T follicular helper cell (primary cell): ENCODE results near the gene SWSAP1.
A peak's percentile ranks its signal among the peaks of the same experiment; 100 is the strongest.

ENCODE experiments used
- DNase-seq: peaks from one replicate; pipeline ENCODE4 v3.0.0-alpha.2; 2020; ENCODE audit warnings: low read depth

SWSAP1 gene

DNA sequence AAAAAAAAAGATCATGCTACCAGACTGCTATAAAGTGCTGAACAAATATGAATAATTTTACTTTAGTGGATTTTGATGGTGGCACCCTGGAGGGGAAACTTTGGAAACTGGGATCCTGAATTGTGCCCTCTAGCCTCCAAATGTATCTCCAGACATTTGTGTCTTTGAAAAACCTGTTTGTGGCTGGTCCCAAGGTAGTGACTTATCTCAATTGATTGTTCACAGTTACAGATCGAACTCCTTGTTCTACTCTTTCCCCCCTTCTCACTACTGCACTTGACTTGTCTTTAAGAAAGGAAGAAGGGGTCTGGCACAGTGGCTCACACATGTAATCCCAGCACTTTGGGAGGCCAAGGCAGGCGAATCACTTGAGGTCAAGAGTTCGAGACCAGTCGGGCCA is 34.1 kb downstream of the SWSAP1 start:
- no peak for DNase-seq

DNA sequence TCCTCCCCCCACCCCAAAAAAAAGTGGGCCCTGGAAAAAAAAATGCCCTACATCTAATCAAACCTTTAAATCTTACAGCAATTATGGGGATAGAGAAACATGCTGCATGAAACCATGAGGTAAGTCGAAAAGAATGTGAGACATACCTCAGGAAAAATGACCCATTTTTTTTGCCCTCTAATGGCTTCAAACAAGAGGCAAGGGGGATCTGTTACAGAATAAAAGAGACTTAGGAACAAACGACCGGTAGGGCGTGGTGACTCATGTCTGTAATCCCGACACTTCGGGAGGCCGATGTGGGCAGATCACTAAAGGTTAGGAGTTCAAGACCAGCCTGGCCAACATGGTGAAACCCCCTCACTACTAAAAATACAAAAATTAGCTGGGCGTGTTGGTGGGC is 36.2 kb downstream of the SWSAP1 start:
- no peak for DNase-seq

DNA sequence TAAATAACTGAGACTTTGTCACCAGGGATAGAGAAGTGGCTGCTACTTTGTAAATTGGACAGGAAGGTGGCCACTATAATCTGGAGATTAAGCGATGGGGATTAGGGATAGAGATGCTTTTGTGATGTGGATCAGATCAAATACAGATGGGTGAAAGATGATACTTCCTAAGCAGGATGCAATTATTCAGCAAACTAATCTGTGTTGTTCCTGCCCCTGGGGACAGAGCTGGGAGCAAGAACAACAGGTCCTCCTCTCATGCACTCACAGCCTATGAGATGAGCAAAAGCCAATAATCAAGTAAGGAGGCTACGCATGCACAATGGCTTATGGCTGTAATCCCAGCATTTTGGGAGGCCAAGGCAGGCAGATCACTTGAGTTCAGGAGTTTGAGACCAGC is 40.1 kb downstream of the SWSAP1 start:
- DNase-seq = no peak

DNA sequence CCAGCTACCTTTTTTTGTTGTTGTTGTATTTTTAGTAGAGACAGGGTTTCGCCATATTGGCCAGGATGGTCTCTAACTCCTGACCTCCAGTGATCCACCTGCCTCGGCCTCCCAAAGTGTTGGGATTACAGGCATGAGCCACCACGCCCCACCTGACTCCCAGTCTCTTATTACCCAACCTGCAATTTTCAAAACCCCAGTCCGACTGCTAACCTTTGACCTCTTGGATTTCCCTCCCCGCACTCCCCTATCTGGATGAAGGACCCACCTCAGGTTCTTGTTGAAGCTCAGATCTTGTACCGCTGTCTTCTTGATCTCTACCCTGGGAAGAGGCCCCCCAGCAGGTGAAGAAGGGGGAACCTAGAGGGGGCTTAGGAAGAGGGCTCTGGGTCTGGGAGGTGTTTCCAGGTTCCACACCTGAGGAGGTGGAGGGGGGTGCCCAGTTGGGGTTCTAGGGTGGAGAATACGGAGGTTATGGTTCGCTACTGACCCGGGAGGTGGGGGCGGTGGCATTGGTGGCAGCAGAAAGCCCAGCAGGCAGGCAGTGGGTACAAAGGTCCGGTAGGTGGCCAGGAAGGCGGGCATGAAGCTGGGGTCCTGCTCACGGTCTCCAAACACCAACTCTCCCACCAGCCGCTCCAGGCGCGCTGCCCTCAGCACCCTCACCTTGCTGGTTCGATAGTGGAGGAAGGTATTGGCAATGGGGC is 42.0 kb downstream of the SWSAP1 start:
- DNase-seq = no peak

DNA sequence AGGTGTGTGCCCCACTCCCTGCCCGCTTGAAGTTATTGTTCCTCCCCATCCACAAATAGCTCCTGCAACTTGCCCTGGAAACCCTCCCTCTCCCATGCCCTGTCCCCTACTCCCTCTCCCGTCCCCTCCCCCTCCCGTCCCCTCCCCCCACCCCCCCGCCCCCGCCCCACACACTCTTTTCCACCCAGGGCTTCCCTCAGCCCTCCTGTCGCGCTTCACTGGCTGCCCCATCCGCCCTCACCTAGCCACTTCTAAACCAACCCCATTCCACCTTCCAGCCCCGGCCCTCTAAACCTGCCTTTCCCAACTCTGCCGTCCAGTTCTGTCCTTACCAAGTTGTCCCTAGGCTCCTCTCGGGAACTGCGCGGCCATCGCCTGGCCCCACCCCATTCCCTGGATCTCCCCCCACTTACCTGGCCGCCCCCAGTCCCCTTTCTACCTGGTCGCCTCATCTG is 43.7 kb downstream of the SWSAP1 start:
- DNase-seq = no peak

DNA sequence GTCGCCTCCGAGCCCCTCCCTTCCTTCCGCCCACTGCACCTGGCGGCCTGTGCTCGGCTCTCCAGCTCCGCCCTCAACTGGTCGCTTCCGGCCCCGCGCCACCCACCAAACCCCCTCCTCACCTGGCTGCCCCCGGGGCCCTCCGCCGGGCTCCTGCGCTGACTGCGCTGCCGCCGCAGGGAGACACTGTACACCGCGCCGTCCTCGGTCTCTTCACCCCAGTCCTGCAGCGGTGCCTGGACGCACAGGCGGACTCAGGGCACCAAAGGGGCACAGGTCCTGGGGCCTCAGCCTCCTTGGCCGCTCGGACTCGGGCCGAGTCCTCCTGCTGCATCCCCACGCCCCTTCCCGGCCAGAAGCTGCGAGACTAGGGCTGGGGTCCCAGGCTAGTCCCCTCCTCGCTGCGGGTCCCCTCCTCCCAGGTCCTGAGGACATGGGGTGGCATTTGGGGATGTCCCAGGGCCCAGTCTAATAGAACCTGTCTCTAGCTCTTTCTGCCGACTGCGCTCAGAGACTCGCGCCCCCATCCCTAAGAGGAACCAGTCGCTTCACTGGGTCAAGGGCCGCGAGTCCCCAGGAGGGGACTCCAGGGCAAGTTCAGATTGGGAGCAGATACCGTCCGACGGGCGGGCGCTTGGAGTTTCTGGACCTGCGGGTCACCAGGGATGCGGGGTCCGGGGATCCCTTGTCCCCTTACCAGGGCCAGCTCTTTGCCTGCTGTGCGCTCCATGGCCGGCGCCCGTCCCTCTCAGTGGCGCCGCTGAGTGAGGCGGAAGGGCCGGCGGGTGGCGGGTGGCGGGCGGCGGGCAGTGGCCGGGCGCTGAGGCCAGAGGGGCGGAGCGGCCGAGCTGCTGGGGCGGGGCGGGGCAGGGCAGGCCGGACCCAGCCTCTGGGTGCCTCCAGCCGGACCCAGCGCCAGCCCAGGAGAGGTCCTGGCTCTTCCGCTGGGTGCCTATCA is 44.4 kb downstream of the SWSAP1 start, which contains the start of gene RGL3:
Gene RGL3 (minus strand): TSS at position 766 of the 958 bp plus-strand sequence. CDS start 36 bp downstream, at position 730.
- DNase-seq = no peak

DNA sequence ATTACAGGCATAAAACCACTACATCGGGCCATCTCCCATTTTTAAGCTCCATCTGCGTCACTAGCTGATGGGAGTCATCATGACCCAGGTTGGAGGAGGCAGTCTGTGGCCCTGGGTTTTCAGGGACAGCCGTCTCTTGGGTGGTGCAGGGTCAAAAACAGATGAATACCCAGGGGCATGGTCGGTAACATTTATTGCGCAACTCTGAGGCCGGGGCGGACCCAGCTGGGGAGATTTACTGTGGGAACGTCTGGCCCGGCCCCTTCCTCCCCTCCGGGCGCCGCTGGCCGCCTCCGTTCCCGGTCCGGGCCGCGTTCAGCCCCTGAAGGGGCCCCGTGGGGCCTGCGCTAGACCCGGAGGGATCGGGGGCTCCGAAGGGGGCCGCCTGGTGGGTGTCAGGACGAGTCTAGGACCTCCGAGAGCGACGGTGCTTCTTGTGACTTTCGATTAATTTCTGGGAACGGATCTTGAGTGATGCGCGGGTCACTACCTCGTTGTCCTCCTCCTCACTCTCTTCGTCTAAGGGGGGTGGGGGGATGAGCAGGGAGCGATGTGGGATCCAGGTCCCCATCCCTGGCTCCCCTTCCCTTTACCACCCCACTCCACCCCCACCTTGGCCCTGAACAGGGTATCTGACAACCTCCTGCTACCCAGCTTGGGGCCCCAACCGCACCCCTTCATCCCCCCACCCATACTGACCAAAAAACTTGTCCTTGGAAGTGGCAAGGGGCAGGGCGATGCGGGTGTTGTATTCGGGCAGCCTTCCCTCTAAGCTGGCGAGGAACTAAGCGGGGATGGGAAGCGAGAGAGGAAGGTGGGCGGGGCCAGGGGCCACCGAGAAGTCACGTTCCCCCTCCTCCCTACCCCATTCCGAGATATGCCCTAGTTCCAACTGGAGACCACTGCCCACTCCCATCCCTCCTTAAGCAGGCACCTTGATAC is 46.2 kb downstream of the SWSAP1 start:
- no peak for DNase-seq

DNA sequence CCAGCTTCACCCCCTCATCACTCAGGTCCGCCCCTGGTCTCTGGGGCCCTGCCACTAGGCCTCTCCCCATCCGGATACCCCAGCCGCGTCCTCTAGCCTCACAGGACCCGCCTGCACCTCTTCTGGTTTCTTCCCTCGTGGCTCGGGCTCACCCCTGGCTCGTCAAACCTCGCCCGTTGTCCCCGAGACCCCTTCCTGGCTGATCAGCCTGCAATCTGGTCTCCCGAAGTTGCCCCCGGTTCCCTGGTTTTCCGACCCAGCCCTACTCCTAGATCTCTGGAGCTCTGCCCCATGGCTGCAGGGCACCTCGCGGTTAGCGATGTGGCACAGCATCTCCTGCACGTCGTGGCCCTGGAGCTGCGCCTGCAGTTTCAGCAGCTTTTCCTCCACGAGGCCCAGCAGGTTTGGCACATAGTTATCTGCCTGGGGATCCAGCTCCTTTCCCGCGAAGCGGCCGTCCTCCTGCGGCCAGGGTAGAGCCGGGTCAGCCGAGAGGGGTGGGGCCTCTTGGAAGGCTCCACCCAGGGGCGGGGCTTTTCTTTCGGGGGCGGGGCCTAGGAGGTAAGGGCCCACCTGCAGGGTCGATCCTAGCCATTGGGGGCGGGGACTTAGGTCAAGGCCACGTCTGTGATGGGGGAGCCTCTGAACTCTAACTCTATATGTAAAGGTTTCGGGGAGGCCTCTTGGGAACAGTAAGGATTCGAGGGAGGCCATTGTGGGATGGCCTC is 47.1 kb downstream of the SWSAP1 start:
- DNase-seq = no peak

DNA sequence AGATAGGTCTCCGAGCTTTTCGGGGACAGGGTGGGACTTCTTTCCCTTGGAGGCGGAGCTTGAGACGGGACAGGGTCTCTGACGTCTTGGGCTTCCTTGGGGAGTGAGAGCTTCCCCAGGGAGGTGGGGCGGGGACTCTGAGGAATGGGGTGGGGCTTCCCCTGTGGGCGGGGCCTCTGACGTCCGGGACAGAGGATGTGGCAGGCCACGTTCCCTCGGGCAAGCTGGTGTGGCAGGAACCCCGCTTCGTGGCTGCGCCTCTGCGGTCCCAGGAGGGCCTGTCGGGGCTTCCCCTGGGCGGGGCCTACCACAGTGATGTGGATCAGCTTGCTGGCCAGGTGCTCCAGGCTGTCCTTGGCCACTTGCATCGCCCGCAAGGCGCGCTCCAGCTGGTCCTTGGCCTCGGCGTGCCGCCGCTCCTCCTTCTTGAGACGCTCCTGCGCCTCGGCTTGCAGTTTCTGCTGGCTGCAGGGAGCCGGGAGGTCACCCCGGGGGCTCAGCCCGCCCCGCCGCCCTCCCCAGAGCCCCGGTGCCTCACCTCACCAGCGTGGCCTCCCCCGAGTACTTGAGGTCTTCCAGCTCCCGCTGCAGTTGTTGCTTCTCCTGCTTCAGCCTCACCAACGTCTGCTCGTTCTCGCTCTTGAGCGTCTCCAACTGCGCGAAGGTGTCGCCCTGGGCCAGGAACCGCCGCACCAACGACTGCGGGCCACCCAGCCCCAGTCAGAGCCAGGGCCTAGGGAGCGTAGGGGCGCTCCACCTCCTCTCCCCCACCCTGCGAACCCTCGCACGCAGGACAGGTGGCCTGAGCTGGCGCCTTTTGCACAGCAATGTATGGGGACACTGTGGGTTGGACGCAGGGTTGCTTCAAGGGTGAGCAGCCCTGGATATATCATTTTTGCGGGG is 47.9 kb downstream of the SWSAP1 start:
- DNase-seq = peak; percentile 18

DNA sequence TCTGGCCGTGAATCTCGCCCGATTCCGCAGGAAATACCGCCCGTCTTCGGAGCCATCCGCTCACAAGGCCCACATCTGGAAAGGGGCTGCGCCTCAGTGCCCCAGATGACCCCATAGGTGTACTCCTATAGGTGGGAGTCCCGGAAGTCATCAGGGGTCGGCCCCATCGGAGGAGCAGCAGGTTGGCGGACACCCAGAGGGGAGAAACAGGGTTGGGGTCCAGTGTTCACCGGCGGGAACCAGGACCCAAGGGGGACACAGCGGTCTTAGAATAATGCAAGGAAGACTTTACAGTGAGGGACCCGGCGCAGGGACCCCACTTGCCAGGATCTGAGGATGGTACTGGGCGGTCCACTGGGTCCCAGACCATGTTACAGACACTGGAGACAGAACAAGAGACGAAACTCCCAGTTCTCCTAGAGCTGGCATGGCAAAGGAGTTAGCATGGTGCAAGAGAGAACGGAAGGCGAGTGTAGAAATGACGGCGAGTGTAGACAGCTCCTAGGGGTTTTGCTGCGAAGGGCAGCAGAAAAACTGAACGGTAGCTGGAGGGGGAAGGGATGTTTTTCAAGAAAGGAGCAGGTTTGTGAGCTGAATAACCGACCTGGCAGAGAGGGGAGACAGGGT is 48.8 kb downstream of the SWSAP1 start:
- DNase-seq = no peak

DNA sequence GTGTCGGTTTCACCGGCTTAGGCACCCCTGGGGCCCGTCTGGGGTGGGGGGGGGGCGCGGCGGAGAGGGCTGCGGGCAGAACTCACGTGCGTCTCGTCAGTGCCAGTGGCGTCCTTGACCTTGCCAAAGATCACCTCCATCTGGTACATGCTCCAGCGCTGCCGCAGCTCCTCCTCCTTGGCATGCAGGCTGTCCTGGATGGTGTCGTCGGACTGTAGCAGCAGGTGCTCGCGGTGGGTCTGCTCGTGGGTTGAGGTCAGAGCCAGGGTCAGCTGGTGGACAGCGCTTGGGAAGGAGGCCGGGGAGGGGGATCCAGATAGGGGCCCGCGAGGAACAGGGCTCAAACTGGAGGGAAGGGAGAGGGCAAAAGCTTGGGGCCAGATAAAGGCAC is 49.3 kb downstream of the SWSAP1 start:
- DNase-seq = no peak
